ENCODE measurements around the gene SMG6. TPM values are rescaled to one million over a fixed set of nuclear protein-coding genes. Genes with fewer than 3 reads are reported as not detected.

Gene SMG6
- total and polyA plus RNA-seq, 2 donors (not counting 3 experiments of a cell fraction or from before 2014, with no cell fraction given) = 40.1 to 42.2 TPM

GRCh38 chr17:2192367-2193057, 111.1 kb downstream of the SMG6 start:
- H3K27me3 ChIP-seq (ENCODE audit: control insufficient read depth in 2 of 2, insufficient read depth in 2 of 2, low read length in 2 of 2) = no peaks in the 10 kb centered on the region
- H3K4me3 ChIP-seq (replicated peaks in 1 of 3; ENCODE audit: insufficient read depth in 1 of 3, low read depth in 1 of 3, low read length in 3 of 3) = no peak overlapping the region
- CTCF ChIA-PET = interaction anchor here (0.8 to 2.8 kb wide), 10 partner anchors 11 to 138 kb away, joined by 3 to 15 read pairs (median 5); partner anchors contain the start of gene HIC1
- peak overlapping the region; percentile 43 for H3K9ac ChIP-seq (replicated peaks; ENCODE audit: extremely low read depth, insufficient read depth, low read length)
- dilution Hi-C loops (cut with MboI; ENCODE audit: extremely low pct_ligation_motif_present, low sequenced_read_pairs) (no loop called here), intact Hi-C loops (cut with micrococcal nuclease) (loop anchor here (1.0 kb wide), 5 partner anchors 13 to 125 kb away; no protein-coding TSS in a partner anchor)
- H2AFZ ChIP-seq (ENCODE audit: low read depth, low read length) = no peak overlapping the region
- H3K36me3 ChIP-seq (ENCODE audit: control insufficient read depth in 2 of 2, extremely low read depth in 1 of 2, insufficient read depth in 2 of 2, low read length in 2 of 2) = peaks cover 0 to 4% of the 10 kb centered on the region in 2 experiments
- DNase-seq (ENCODE audit: low read depth, low spot score) (peak; percentile 98), FAIRE-seq (peak; percentile 97)
- no peaks in the 10 kb centered on the region for H3K9me3 ChIP-seq (replicated peaks; ENCODE audit: control insufficient read depth, insufficient read depth, low read length)
- no peaks in the 10 kb centered on the region for H3K79me2 ChIP-seq (ENCODE audit: control insufficient read depth, insufficient read depth, low read length)
- POLR2A ChIA-PET = interaction anchor here (0.5 to 2.1 kb wide), 6 partner anchors 11 to 43 kb away, joined by 3 to 11 read pairs (median 6); no protein-coding TSS in a partner anchor
- no peaks in the 10 kb centered on the region for H4K20me1 ChIP-seq (replicated peaks; ENCODE audit: control insufficient read depth, extremely low read depth, insufficient read depth, low read length)
- no peaks in the 10 kb centered on the region for H3K9me1 ChIP-seq (replicated peaks; ENCODE audit: control insufficient read depth, extremely low read depth, insufficient read depth, low read length)
- H3K4me2 ChIP-seq (ENCODE audit: insufficient read depth, low read length) = peak overlapping the region; percentile 9
- BruUV-seq (replicated peaks) = no TSS peak
- H3K27ac ChIP-seq (ENCODE audit: insufficient read depth, low read depth, low read length) = peak overlapping the region; percentile 88
- peaks cover 40% of the 10 kb centered on the region for H3K4me1 ChIP-seq (ENCODE audit: control insufficient read depth, extremely low read depth, insufficient read depth, low read length)
- TF ChIP-seq EZH2 (IDR thresholded peaks at IDR 0.05; ENCODE audit: borderline replicate concordance, low read depth, low read length, severe bottlenecking) (no peak), POLR2AphosphoS5 (IDR thresholded peaks at IDR 0.05; ENCODE audit: insufficient read depth, low read depth, low read length) (peak; percentile 98), POLR2A (IDR thresholded peaks at IDR 0.05; ENCODE audit: low read depth, low read length) (peak; percentile 75), JUN (IDR thresholded peaks at IDR 0.05; ENCODE audit: borderline replicate concordance, insufficient read depth, insufficient read length, low read depth) (peak; percentile 93), MAX (IDR thresholded peaks at IDR 0.05; ENCODE audit: insufficient read depth, insufficient read length) (no peak), FOS (IDR thresholded peaks at IDR 0.05; ENCODE audit: borderline replicate concordance, insufficient read depth, low read length) (peak; percentile 99), CTCF (IDR thresholded peaks at IDR 0.05; ENCODE audit: extremely low read depth in 1 of 2, insufficient read depth in 1 of 2, low read depth in 1 of 2, low read length in 2 of 2) (no peak), GATA2 (IDR thresholded peaks at IDR 0.05; ENCODE audit: insufficient read depth, insufficient read length, low read depth, low read length) (peak; percentile 99), MYC (IDR thresholded peaks at IDR 0.05; ENCODE audit: low read depth, low read length) (peak; percentile 46)
